ENCODE data around the gene ZNF197.
A peak's percentile ranks its signal among the peaks of the same experiment; 100 is the strongest.
"Not testable (repeated sequence)": the region's sequence is repeated elsewhere in the genome, so short reads cannot be mapped to it uniquely, and the experiment has no call there.

ZNF197 gene

GRCh38 chr3:44643024-44643423, 18.2 kb downstream of the ZNF197 start:
- Histone ChIP-seq H3K9ac (ENCODE audit: low read depth, low read length) (no peak overlapping the region), H3K9me3 (ENCODE audit: control insufficient read depth, insufficient read depth, low read length) (peaks cover 36% of the 10 kb centered on the region), H3K4me1 (ENCODE audit: insufficient read depth, low read length) (no peaks in the 10 kb centered on the region), H3K36me3 (ENCODE audit: insufficient read depth, low read length) (peaks cover 26% of the 10 kb centered on the region)

DNA sequence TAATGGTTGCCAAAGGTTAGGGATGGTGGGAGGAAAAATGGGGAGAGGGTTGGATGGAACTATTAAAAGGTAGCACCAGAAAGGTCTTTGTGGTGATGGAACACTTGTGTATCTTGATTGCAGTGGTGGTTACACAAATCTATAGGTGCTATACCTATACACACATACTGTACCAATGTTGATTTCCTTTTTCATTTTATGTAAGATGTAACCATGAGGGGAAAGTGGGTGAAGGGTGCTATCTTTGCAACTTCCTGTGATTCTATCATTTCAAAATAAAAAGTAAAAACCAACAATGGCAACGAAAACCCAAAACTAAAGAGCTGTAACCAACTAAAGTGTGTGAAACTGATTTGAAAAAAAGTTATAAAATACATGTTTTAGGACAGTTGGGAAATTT, 22.9 kb downstream of the ZNF197 start:
- Histone ChIP-seq H3K4me1 (ENCODE audit: insufficient read depth, low read length) (no peaks in the 10 kb centered on the region), H3K9me3 (ENCODE audit: control insufficient read depth, insufficient read depth, low read length) (peaks cover 16% of the 10 kb centered on the region; the same call in 1 of the 2 replicates), H3K36me3 (ENCODE audit: insufficient read depth, low read length) (peaks cover 21% of the 10 kb centered on the region), H3K9ac (ENCODE audit: low read depth, low read length) (no peak overlapping the region)

GRCh38 chr3:44648564-44649229, 23.9 kb downstream of the ZNF197 start, which contains the start of gene ZNF35:
Gene ZNF35, plus strand, starts transcription at chr3:44648732. Its CDS starts 2,336 bp downstream, at chr3:44651068.
- Histone ChIP-seq H3K9me3 (ENCODE audit: control insufficient read depth, insufficient read depth, low read length) (peaks cover 7% of the 10 kb centered on the region; the same call in 1 of the 2 replicates), H3K36me3 (ENCODE audit: insufficient read depth, low read length) (peaks cover 21% of the 10 kb centered on the region), H3K9ac (ENCODE audit: low read depth, low read length) (peak within 1 kb of the TSS; percentile 79), H3K4me1 (ENCODE audit: insufficient read depth, low read length) (no peaks in the 10 kb centered on the region)

DNA sequence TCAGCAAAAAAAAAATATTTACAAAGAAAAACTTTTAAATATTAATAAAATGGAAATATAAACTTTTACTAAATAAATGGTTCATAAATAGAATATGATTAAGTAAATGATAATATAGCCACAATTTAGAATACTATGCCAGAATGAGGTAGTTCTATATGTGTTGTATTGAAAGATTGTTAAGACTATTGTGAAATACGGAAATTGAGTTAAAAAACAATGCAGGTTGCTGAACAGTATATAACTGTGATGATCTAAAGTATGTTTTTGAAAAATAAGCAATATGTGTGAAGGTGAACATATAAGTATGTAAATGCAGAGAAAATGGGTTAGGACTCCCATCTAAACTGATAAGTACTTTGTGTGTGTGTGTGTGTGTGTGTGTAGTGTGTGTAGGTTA, 24.9 kb downstream of the ZNF197 start:
- Histone ChIP-seq H3K9me3 (ENCODE audit: control insufficient read depth, insufficient read depth, low read length) (peaks cover 3% of the 10 kb centered on the region; the same call in 1 of the 2 replicates), H3K36me3 (ENCODE audit: insufficient read depth, low read length) (peaks cover 24% of the 10 kb centered on the region)

GRCh38 chr3:44654039-44654438, 29.2 kb downstream of the ZNF197 start:
- H3K4me1 ChIP-seq (ENCODE audit: insufficient read depth, low read length), result no peaks in the 10 kb centered on the region
- peaks cover 7% of the 10 kb centered on the region; the same call in 1 of the 2 replicates for H3K9me3 ChIP-seq (ENCODE audit: control insufficient read depth, insufficient read depth, low read length)
- H3K9ac ChIP-seq (ENCODE audit: low read depth, low read length), result no peak overlapping the region
- H3K36me3 ChIP-seq (ENCODE audit: insufficient read depth, low read length), result peaks cover 43% of the 10 kb centered on the region

More for the DNA sequence above, 24.9 kb downstream of the ZNF197 start:
- no peaks in the 10 kb centered on the region for H3K4me1 ChIP-seq (ENCODE audit: insufficient read depth, low read length)
- H3K9ac ChIP-seq (ENCODE audit: low read depth, low read length), result no peak overlapping the region

DNA sequence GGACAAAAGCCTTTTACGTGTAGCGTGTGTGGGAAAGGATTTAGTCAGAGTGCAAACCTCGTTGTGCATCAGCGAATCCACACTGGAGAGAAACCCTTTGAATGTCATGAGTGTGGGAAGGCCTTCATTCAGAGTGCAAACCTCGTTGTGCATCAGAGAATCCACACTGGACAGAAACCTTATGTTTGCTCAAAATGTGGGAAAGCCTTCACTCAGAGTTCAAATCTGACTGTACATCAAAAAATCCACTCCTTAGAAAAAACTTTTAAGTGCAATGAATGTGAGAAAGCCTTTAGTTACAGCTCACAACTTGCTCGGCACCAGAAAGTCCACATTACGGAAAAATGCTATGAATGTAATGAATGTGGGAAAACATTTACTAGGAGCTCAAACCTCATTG, 34.2 kb downstream of the ZNF197 start:
- Histone ChIP-seq H3K9me3 (ENCODE audit: control insufficient read depth, insufficient read depth, low read length) (peaks cover 11% of the 10 kb centered on the region), H3K9ac (ENCODE audit: low read depth, low read length) (no peak overlapping the region), H3K36me3 (ENCODE audit: insufficient read depth, low read length) (peaks cover 38% of the 10 kb centered on the region), H3K4me1 (ENCODE audit: insufficient read depth, low read length) (no peaks in the 10 kb centered on the region)

GRCh38 chr3:44659434-44659833, 34.6 kb downstream of the ZNF197 start:
- no peak overlapping the region for H3K9ac ChIP-seq (ENCODE audit: low read depth, low read length)
- peaks cover 11% of the 10 kb centered on the region for H3K9me3 ChIP-seq (ENCODE audit: control insufficient read depth, insufficient read depth, low read length)
- no peaks in the 10 kb centered on the region for H3K4me1 ChIP-seq (ENCODE audit: insufficient read depth, low read length)
- H3K36me3 ChIP-seq (ENCODE audit: insufficient read depth, low read length), result peaks cover 37% of the 10 kb centered on the region

DNA sequence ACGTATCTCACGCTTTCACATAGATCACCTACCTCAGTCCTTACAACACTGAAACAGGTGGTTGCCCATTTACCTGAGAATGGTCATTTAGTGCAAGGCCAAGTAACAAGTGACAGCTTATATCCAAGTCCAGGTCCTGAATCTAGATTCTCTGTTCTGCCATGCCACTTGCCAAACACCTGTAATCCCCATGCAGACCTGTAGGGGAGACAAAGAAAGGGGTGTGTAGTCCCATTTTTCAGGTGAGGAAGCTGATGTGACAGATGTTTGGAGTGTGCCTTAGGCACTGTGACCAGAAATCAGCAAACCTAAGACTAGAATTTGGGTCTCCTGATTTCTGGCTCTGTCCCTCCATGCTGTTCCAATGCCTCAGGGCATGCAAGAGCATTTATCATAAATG, 36.4 kb downstream of the ZNF197 start:
- Histone ChIP-seq H3K36me3 (ENCODE audit: insufficient read depth, low read length) (peaks cover 32% of the 10 kb centered on the region), H3K9ac (ENCODE audit: low read depth, low read length) (no peak overlapping the region), H3K4me1 (ENCODE audit: insufficient read depth, low read length) (no peaks in the 10 kb centered on the region), H3K9me3 (ENCODE audit: control insufficient read depth, insufficient read depth, low read length) (peaks cover 11% of the 10 kb centered on the region)

- H3K9ac ChIP-seq (ENCODE audit: low read depth, low read length), result no peak overlapping the region
- no peaks in the 10 kb centered on the region for H3K4me1 ChIP-seq (ENCODE audit: insufficient read depth, low read length)
- no peaks in the 10 kb centered on the region; the same call in 1 of the 2 replicates for H3K9me3 ChIP-seq (ENCODE audit: control insufficient read depth, insufficient read depth, low read length)
- H3K36me3 ChIP-seq (ENCODE audit: insufficient read depth, low read length), result peaks cover 6% of the 10 kb centered on the region
Measured at GRCh38 chr3:44665173-44665572, 40.3 kb downstream of the ZNF197 start.

GRCh38 chr3:44666346-44666745, 41.5 kb downstream of the ZNF197 start:
- no peaks in the 10 kb centered on the region for H3K9me3 ChIP-seq (ENCODE audit: control insufficient read depth, insufficient read depth, low read length)
- no peak overlapping the region for H3K9ac ChIP-seq (ENCODE audit: low read depth, low read length)
- no peaks in the 10 kb centered on the region; the same call in 1 of the 2 replicates for H3K36me3 ChIP-seq (ENCODE audit: insufficient read depth, low read length)
- no peaks in the 10 kb centered on the region for H3K4me1 ChIP-seq (ENCODE audit: insufficient read depth, low read length)

DNA sequence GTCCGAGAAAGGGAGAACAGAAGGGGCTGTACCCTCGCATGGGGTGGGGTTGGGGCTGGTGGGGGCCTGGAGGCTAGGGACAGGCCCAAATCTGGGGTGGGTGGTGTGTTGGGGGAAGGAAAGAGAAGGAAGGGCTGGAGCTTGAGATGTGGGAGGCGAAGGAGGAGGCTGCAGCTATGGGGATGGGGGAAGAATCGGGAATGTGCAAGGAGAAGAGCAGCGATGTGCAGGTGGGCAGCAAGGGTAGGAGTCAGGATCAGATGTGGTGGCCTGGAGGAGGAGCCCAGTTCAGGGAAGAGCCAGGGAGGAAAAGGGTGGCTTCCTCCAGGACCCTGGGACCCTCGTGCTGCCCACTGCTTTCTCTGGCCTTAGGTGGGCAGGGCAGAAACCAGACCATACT, 44.9 kb downstream of the ZNF197 start:
- H3K9ac ChIP-seq (ENCODE audit: low read depth, low read length), result no peak overlapping the region
- H3K36me3 ChIP-seq (ENCODE audit: insufficient read depth, low read length), result no peaks in the 10 kb centered on the region; the same call in 1 of the 2 replicates
- no peaks in the 10 kb centered on the region for H3K4me1 ChIP-seq (ENCODE audit: insufficient read depth, low read length)
- no peaks in the 10 kb centered on the region for H3K9me3 ChIP-seq (ENCODE audit: control insufficient read depth, insufficient read depth, low read length)

DNA sequence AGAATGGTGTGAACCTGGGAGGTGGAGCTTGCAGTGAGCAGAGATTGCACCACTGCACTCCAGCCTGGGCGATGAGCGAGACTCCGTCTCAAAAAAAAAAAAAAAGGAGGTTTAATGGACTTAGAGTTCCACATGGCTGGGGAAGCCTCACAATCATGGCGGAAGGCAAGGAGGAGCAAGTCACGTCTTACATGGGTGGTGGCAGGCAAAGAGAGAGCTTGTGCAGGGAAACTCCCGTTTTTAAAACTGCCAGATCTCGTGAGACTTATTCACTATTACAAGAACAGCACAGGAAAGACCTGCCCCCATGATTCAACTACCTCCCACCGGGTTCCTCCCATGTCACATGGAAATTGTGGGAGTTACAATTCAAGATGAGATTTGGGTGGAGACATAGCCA, 48.6 kb downstream of the ZNF197 start:
- H3K4me1 ChIP-seq (ENCODE audit: insufficient read depth, low read length); H3K9ac ChIP-seq (ENCODE audit: low read depth, low read length); H3K36me3 ChIP-seq (ENCODE audit: insufficient read depth, low read length); H3K9me3 ChIP-seq (ENCODE audit: control insufficient read depth, insufficient read depth, low read length): not testable (repeated sequence)

DNA sequence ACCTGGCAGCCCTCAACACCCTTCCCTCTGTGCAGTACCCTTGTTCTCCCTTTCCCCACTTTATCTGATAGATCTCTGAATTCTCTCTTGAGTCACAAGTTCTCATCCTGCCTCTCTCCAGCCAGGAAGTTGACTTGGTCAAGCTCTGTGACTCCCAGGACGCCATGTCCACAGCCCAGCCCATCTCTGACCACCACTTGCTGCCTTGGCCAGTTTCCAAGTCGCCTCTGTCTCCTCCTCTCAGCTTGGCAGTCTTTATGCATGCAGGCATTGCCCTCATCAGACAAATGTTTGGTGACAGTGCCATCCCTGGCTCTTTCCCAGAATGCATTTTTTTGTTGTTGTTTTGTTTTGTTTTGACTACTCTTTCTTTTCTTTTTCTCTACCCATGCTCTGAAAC, 49.4 kb downstream of the ZNF197 start:
- no peaks in the 10 kb centered on the region; the same call in 1 of the 2 replicates for H3K36me3 ChIP-seq (ENCODE audit: insufficient read depth, low read length)
- no peak overlapping the region for H3K9ac ChIP-seq (ENCODE audit: low read depth, low read length)
- no peaks in the 10 kb centered on the region for H3K9me3 ChIP-seq (ENCODE audit: control insufficient read depth, insufficient read depth, low read length)
- no peaks in the 10 kb centered on the region for H3K4me1 ChIP-seq (ENCODE audit: insufficient read depth, low read length)

DNA sequence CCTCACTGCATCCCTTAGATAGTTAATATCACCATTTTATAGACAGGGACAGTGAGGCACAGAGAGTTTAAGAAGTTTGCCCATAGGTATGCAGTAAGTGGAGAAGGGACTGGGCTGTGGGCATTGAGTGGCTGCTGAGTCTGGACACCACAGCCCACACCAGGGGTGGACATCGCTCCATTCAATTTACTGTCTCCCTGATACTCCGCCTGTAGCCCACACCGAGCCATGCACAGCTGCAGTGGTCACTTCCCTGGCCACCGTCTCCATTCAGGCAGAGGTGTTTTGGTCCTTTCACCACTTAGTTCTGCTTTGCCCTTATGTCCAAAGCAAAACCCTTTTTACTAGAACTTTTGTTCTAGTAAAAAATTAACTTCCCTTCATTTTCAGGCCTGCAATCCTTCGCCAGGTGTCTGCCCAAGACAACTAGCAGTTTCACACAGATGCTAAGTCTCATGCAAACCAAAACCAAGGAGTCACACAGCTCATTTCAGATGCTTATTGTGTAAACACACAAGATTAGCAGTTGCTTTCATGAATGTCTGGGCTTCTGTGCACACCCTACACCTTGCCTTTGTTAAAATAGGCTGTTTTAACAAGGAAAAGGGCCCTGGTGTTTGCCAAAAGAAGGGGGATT, 53.8 kb downstream of the ZNF197 start:
- Histone ChIP-seq H3K9me3 (ENCODE audit: control insufficient read depth, insufficient read depth, low read length) (no peaks in the 10 kb centered on the region; the same call in 1 of the 2 replicates), H3K9ac (ENCODE audit: low read depth, low read length) (no peak overlapping the region), H3K4me1 (ENCODE audit: insufficient read depth, low read length) (no peaks in the 10 kb centered on the region), H3K36me3 (ENCODE audit: insufficient read depth, low read length) (no peaks in the 10 kb centered on the region)

GRCh38 chr3:44680921-44681455, 56.2 kb downstream of the ZNF197 start:
- Histone ChIP-seq H3K4me1 (ENCODE audit: insufficient read depth, low read length) (no peaks in the 10 kb centered on the region), H3K9ac (ENCODE audit: low read depth, low read length) (no peak overlapping the region), H3K9me3 (ENCODE audit: control insufficient read depth, insufficient read depth, low read length) (no peaks in the 10 kb centered on the region; the same call in 1 of the 2 replicates), H3K36me3 (ENCODE audit: insufficient read depth, low read length) (no peaks in the 10 kb centered on the region)

Data from ES-I3 (cell line).